ENCODE results near the gene PROCA1.

GRCh38 chr17:28702752-28703150 is 8.9 kb downstream of the PROCA1 start:
- no peak for TF ChIP-seq POLR2AphosphoS5 (IDR thresholded peaks at IDR 0.05)
- no peak for TF ChIP-seq POLR2A (IDR thresholded peaks at IDR 0.05)
- TF ChIP-seq EP300 (IDR thresholded peaks at IDR 0.05): no peak
